H9 (cell line): ENCODE results near the gene TMEM184A. TPM values are rescaled to one million over a fixed set of nuclear protein-coding genes. Genes with fewer than 3 reads are reported as not detected.

Experiments
- DNase-seq: peaks from one replicate; pipeline ENCODE4 v3.0.0-alpha.2; 2017
- H2AFZ ChIP-seq: one replicate; pipeline ENCODE4 v1.6.1; 2013; ENCODE audit warnings: mild to moderate bottlenecking, low read length, control low read depth, moderate library complexity
- H2AK5ac ChIP-seq: 2 replicates; pipeline ENCODE4 v1.6.1; 2013; ENCODE audit warnings: low read length, control low read depth, mixed read lengths; ENCODE audit not compliant: insufficient read length
- H2BK120ac ChIP-seq: one replicate; pipeline ENCODE4 v1.6.1; 2013; ENCODE audit warnings: low read depth, mild to moderate bottlenecking, low read length, control low read depth, inconsistent platforms; ENCODE audit not compliant: poor library complexity, severe bottlenecking
- H2BK12ac ChIP-seq: 2 replicates; pipeline ENCODE4 v1.6.1; 2013; ENCODE audit warnings: low read length, control low read depth, mixed read lengths, low read depth; ENCODE audit not compliant: insufficient read length
- H2BK15ac ChIP-seq: 2 replicates; pipeline ENCODE4 v1.6.1; 2013; ENCODE audit warnings: low read depth, low read length, control low read depth
- H2BK20ac ChIP-seq: one replicate; pipeline ENCODE4 v1.6.1; 2013; ENCODE audit warnings: low read depth, mild to moderate bottlenecking, low read length, control low read depth, inconsistent platforms; ENCODE audit not compliant: poor library complexity, severe bottlenecking
- H2BK5ac ChIP-seq: 2 replicates; pipeline ENCODE4 v1.6.1; 2013; ENCODE audit warnings: low read length, control low read depth, mixed read lengths; ENCODE audit not compliant: insufficient read length
- H3K14ac ChIP-seq: 2 replicates; pipeline ENCODE4 v1.6.1; 2013; ENCODE audit warnings: low read length, control low read depth; ENCODE audit not compliant: insufficient read depth
- H3K18ac ChIP-seq: 2 replicates; pipeline ENCODE4 v1.6.1; 2013; ENCODE audit warnings: low read depth, mild to moderate bottlenecking, mixed read lengths, low read length, control low read depth; ENCODE audit not compliant: insufficient read length
- H3K23ac ChIP-seq: 2 replicates; pipeline ENCODE4 v1.6.1; 2013; ENCODE audit warnings: low read length, control low read depth, mixed read lengths, low read depth; ENCODE audit not compliant: insufficient read length
- H3K23me2 ChIP-seq: 2 replicates; pipeline ENCODE4 v1.6.1; 2013; ENCODE audit warnings: low read depth, mild to moderate bottlenecking, mixed read lengths, low read length, control low read depth; ENCODE audit not compliant: insufficient read length, poor library complexity, severe bottlenecking
- H3K27ac ChIP-seq: 2 replicates; pipeline ENCODE4 v1.5.1; 2013; ENCODE audit warnings: low read length, control low read depth, mixed read lengths, low read depth; ENCODE audit not compliant: insufficient read length
- H3K27me3 ChIP-seq: 2 replicates; pipeline ENCODE4 v1.6.1; 2013; ENCODE audit warnings: low read length, control low read depth, inconsistent platforms; ENCODE audit not compliant: insufficient read depth
- H3K4ac ChIP-seq: 2 replicates; pipeline ENCODE4 v1.6.1; 2013; ENCODE audit warnings: low read depth, mild to moderate bottlenecking, control low read depth, inconsistent platforms, low read length, moderate library complexity
- H3K4me1 ChIP-seq: 2 replicates; pipeline ENCODE4 v1.6.1; 2013; ENCODE audit warnings: low read length, control low read depth, inconsistent platforms; ENCODE audit not compliant: insufficient read depth
- H3K4me2 ChIP-seq: 2 replicates; pipeline ENCODE4 v1.6.1; 2013; ENCODE audit warnings: low read length, control low read depth, mixed read lengths; ENCODE audit not compliant: insufficient read length, insufficient read depth
- H3K56ac ChIP-seq: 2 replicates; pipeline ENCODE4 v1.6.1; 2013; ENCODE audit warnings: low read depth, mild to moderate bottlenecking, mixed read lengths, low read length, control low read depth; ENCODE audit not compliant: insufficient read length
- H3K79me1 ChIP-seq: 2 replicates; pipeline ENCODE4 v1.6.1; 2013; ENCODE audit warnings: low read depth, mild to moderate bottlenecking, moderate library complexity, low read length, control low read depth, inconsistent platforms; ENCODE audit not compliant: insufficient read depth, poor library complexity, severe bottlenecking
- H3K79me2 ChIP-seq: 2 replicates; pipeline ENCODE4 v1.6.1; 2013; ENCODE audit warnings: low read length, control low read depth, inconsistent platforms; ENCODE audit not compliant: insufficient read depth
- H3K9ac ChIP-seq: 2 replicates; pipeline ENCODE4 v1.6.1; 2013; ENCODE audit warnings: low read length, control low read depth, mixed read lengths; ENCODE audit not compliant: insufficient read length; ENCODE audit errors: extremely low read depth
- H3K9me3 ChIP-seq: one replicate; pipeline ENCODE4 v1.6.1; 2013; ENCODE audit warnings: low read depth, low read length, inconsistent platforms; ENCODE audit not compliant: control insufficient read depth
- H3T11ph ChIP-seq: one replicate; pipeline ENCODE4 v1.6.1; 2013; ENCODE audit warnings: mild to moderate bottlenecking, low read length, control low read depth, inconsistent platforms
- H4K20me1 ChIP-seq: one replicate; pipeline ENCODE4 v1.6.1; 2013; ENCODE audit not compliant: control insufficient read depth, insufficient read length, insufficient read depth
- H4K5ac ChIP-seq: 2 replicates; pipeline ENCODE4 v1.6.1; 2013; ENCODE audit warnings: low read depth, mild to moderate bottlenecking, mixed read lengths, low read length, control low read depth; ENCODE audit not compliant: insufficient read length
- H4K8ac ChIP-seq: replicated peaks from 2 replicates; pipeline ENCODE4 v1.6.1; 2013; ENCODE audit warnings: low read length, control low read depth, mixed read lengths, low read depth; ENCODE audit not compliant: insufficient read length
- H4K91ac ChIP-seq: 2 replicates; pipeline ENCODE4 v1.6.1; 2013; ENCODE audit warnings: low read depth, mild to moderate bottlenecking, moderate library complexity, mixed read lengths, low read length, control low read depth; ENCODE audit not compliant: insufficient read length
- H3K27ac Mint-ChIP-seq, 3 experiments: 2 replicates in 2 of 3; 3 replicates in 1 of 3; pipeline ENCODE4 v1.8.0; 2020 to 2021; ENCODE audit warnings: mixed read lengths in 3 of 3, mild to moderate bottlenecking in 1 of 3, moderate library complexity in 1 of 3
- H3K27me3 Mint-ChIP-seq: 2 replicates; pipeline ENCODE4 v1.8.0; 2021; ENCODE audit warnings: low read depth, mild to moderate bottlenecking, moderate library complexity, mixed read lengths
- H3K36me3 Mint-ChIP-seq, 3 experiments: 2 replicates in 2 of 3; 3 replicates in 1 of 3; pipeline ENCODE4 v1.8.0; 2020 to 2021; ENCODE audit warnings: low read depth in 3 of 3, mixed read lengths in 3 of 3; ENCODE audit not compliant: insufficient read depth in 1 of 3
- H3K4me1 Mint-ChIP-seq, 2 experiments: 2 replicates each; pipeline ENCODE4 v1.8.0; 2020; ENCODE audit warnings: mixed read lengths in 2 of 2
- H3K4me3 Mint-ChIP-seq, 2 experiments: 2 replicates in 1 of 2; 3 replicates in 1 of 2; pipeline ENCODE4 v1.8.0; 2020 to 2021; ENCODE audit warnings: mild to moderate bottlenecking in 2 of 2, mixed read lengths in 2 of 2, moderate library complexity in 1 of 2
- H3K9me3 Mint-ChIP-seq, 2 experiments: 2 replicates in 1 of 2; 3 replicates in 1 of 2; pipeline ENCODE4 v1.8.0; 2020; ENCODE audit warnings: mild to moderate bottlenecking in 2 of 2, mixed read lengths in 2 of 2, moderate library complexity in 1 of 2
- WGBS: extraction: QIAGEN DNeasy Blood & Tissue Kit; methylation state at CpG from one replicate; pipeline ENCODE4 v1.1.7; 2013; ENCODE audit warnings: missing lambda C conversion rate, low lambda C conversion rate, mixed read lengths; ENCODE audit not compliant: insufficient read length; ENCODE audit errors: extremely low coverage; 5-methylcytosine and 5-hydroxymethylcytosine counted together
- total RNA-seq: library from RNA; stranded (reverse); gene quantifications from 2 replicates; pipeline ENCODE4 v1.2.1, GENCODE V29; 2021
- TF ChIP-seq, protein P1 (sequence below): fragments of 200-600 bp; sonication (generic); conservative IDR thresholded peaks from 3 replicates; pipeline ENCODE4 v1.8.0; 2021; ENCODE audit warnings: antibody characterized with exemption, mild to moderate bottlenecking

Gene TMEM184A
- total RNA-seq, 1 experiment from 2014 or later = 1.3 TPM

DNA sequence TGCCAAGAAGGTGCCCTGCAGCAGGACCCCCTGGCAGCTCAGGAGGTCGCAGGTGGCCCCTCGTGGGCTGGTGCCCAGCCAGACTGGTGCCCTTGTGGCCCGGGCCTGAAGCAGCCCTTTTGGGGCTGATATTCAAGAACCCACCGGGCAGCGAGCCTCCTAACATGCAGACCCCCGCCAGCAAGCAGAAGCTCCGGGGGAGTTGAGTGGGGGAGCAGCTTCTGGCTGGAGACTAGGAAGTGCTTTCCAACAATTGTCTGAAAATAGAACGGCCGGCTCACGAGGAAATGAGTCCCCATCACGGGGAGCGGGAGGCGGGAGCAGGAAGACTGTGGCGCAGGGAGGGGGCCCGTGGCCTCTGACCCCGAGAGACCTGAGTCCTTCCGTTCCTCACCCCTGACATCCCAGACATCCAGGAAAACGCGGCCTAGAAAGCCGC lies 42.3 kb downstream of the TMEM184A start:
- no peak overlapping the region for H3K27ac Mint-ChIP-seq
- no peaks in the 10 kb centered on the region for H3K36me3 Mint-ChIP-seq
- Histone ChIP-seq H2BK20ac (no peak overlapping the region), H2BK5ac (no peak overlapping the region), H2BK120ac (no peak overlapping the region), H3K23ac (no peak overlapping the region), H3K56ac (no peak overlapping the region), H3T11ph (no peak overlapping the region), H4K8ac (no peak overlapping the region), H4K91ac (no peak overlapping the region), H3K18ac (no peak overlapping the region), H2BK15ac (no peak overlapping the region; the same call in 1 of the 2 replicates), H3K79me2 (no peaks in the 10 kb centered on the region), H4K20me1 (no peaks in the 10 kb centered on the region), H3K9me3 (no peaks in the 10 kb centered on the region), H3K79me1 (no peaks in the 10 kb centered on the region), H2AFZ (no peak overlapping the region), H3K27me3 (no peaks in the 10 kb centered on the region), H4K5ac (no peak overlapping the region), H3K4me1 (no peaks in the 10 kb centered on the region), H3K4ac (no peak overlapping the region), H2AK5ac (no peak overlapping the region), H3K4me2 (no peak overlapping the region), H3K27ac (no peak overlapping the region), H3K23me2 (no peaks in the 10 kb centered on the region), H2BK12ac (no peak overlapping the region), H3K9ac (no peak overlapping the region), H3K14ac (no peak overlapping the region)
- H3K9me3 Mint-ChIP-seq = no peaks in the 10 kb centered on the region
- H3K4me1 Mint-ChIP-seq = peaks cover 0 to 3% of the 10 kb centered on the region in 2 experiments; a peak in 2 of 4 replicates
- no CpG with 5 or more reads among the region's 20 CpGs for WGBS
- no peak overlapping the region for H3K4me3 Mint-ChIP-seq
- no peak for DNase-seq
- TF ChIP-seq, protein P1, sequence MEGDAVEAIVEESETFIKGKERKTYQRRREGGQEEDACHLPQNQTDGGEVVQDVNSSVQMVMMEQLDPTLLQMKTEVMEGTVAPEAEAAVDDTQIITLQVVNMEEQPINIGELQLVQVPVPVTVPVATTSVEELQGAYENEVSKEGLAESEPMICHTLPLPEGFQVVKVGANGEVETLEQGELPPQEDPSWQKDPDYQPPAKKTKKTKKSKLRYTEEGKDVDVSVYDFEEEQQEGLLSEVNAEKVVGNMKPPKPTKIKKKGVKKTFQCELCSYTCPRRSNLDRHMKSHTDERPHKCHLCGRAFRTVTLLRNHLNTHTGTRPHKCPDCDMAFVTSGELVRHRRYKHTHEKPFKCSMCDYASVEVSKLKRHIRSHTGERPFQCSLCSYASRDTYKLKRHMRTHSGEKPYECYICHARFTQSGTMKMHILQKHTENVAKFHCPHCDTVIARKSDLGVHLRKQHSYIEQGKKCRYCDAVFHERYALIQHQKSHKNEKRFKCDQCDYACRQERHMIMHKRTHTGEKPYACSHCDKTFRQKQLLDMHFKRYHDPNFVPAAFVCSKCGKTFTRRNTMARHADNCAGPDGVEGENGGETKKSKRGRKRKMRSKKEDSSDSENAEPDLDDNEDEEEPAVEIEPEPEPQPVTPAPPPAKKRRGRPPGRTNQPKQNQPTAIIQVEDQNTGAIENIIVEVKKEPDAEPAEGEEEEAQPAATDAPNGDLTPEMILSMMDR = no peak
- peaks cover 2% of the 10 kb centered on the region for H3K27me3 Mint-ChIP-seq
